PFSK-1 (cell line): ENCODE data around the gene PRSS21.

Experiments
- FOXP2 ChIP-seq: optimal IDR thresholded peaks from 2 replicates; pipeline ENCODE3; 2011; ENCODE audit warnings: borderline replicate concordance, control low read depth, inconsistent platforms; ENCODE audit not compliant: insufficient read depth; ENCODE audit errors: extremely low read length, extremely low read depth
- POLR2AphosphoS5 ChIP-seq: IDR thresholded peaks from 2 replicates; pipeline ENCODE4 v1.6.1; 2012; ENCODE audit warnings: low read depth, mild to moderate bottlenecking, control low read depth, low read length, moderate library complexity
- TAF1 ChIP-seq: IDR thresholded peaks from 2 replicates; pipeline ENCODE4 v1.6.1; 2012; ENCODE audit warnings: low read length, control low read depth, borderline replicate concordance; ENCODE audit not compliant: insufficient read depth
- TF ChIP-seq, protein P1 (sequence below), 2 experiments: IDR thresholded peaks; 2 replicates each; pipeline versions ENCODE4 v1.6.1 to v1.8.0; 2011 to 2012; ENCODE audit warnings: low read depth in 2 of 2, low read length in 2 of 2, control low read depth in 1 of 2, inconsistent platforms in 1 of 2, mild to moderate bottlenecking in 1 of 2, moderate library complexity in 1 of 2; ENCODE audit not compliant: insufficient read depth in 1 of 2

DNA sequence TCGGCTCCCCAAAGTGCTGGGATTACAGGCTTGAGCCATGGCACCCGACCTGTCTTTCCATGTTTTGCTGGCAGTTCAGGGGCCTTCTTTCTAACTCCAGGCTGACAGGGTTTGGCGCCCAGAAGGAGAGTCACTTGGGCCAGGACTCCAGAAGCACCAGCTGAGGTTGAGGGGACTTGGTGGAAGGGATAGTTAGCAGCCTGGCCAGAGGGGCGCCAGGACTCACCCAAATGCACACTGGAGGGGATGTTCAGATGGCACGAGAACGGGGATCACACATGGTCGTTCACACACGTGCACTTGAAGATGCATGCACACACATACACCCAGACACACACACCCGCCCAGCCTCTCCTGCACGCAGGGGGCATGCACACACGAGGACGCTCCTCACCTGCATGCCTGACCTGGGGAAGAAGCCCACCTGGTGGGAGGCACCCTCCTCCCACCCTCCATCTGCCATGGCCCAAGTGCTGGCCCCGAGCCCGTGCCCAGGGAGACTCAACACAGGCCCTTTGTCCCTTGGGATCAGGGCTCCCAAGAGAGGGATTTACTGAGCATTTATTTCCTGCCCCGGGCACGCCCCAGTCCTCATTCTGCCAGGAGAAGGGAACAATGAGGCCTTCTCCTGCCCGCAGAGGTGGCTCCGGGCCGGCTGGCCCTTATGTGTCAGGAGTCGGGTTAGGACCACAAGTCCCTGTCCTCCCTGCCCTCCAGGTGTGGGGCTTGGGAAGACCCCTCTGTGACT, 2.3 kb upstream of the PRSS21 start:
- no peak for TF ChIP-seq POLR2AphosphoS5
- TF ChIP-seq, protein P1, sequence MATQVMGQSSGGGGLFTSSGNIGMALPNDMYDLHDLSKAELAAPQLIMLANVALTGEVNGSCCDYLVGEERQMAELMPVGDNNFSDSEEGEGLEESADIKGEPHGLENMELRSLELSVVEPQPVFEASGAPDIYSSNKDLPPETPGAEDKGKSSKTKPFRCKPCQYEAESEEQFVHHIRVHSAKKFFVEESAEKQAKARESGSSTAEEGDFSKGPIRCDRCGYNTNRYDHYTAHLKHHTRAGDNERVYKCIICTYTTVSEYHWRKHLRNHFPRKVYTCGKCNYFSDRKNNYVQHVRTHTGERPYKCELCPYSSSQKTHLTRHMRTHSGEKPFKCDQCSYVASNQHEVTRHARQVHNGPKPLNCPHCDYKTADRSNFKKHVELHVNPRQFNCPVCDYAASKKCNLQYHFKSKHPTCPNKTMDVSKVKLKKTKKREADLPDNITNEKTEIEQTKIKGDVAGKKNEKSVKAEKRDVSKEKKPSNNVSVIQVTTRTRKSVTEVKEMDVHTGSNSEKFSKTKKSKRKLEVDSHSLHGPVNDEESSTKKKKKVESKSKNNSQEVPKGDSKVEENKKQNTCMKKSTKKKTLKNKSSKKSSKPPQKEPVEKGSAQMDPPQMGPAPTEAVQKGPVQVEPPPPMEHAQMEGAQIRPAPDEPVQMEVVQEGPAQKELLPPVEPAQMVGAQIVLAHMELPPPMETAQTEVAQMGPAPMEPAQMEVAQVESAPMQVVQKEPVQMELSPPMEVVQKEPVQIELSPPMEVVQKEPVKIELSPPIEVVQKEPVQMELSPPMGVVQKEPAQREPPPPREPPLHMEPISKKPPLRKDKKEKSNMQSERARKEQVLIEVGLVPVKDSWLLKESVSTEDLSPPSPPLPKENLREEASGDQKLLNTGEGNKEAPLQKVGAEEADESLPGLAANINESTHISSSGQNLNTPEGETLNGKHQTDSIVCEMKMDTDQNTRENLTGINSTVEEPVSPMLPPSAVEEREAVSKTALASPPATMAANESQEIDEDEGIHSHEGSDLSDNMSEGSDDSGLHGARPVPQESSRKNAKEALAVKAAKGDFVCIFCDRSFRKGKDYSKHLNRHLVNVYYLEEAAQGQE (IDR thresholded peaks at IDR 0.05; ENCODE audit: insufficient read depth in 1 of 2, low read depth in 2 of 2, low read length in 2 of 2), result no peak
- TF ChIP-seq TAF1, result no peak
- TF ChIP-seq FOXP2, result no peak
